ENCODE results near the gene SPATA20. TPM values are rescaled to one million over a fixed set of nuclear protein-coding genes. Genes with fewer than 3 reads are reported as not detected.
A peak's percentile ranks its signal among the peaks of the same experiment; 100 is the strongest.

The SPATA20 gene
- total RNA-seq, 2 experiments from 2014 or later: 7.9 to 8.3 TPM

- Histone ChIP-seq H3K9me3 (ENCODE audit: low read length) (no peaks in the 10 kb centered on the region), H3K36me3 (ENCODE audit: insufficient read depth, low read length) (no peaks in the 10 kb centered on the region)
- POLR2A ChIA-PET: interaction anchor here (0.5 kb wide), 1 partner anchor 207 kb away, joined by 3 read pairs; no protein-coding TSS in a partner anchor
These were observed 3.0 kb downstream of the SPATA20 start for GRCh38 chr17:50549969-50550368.

GRCh38 chr17:50550661-50551432 is 3.9 kb downstream of the SPATA20 start:
- no peak overlapping the region for H3K4me3 ChIP-seq (ENCODE audit: low read depth, low read length, poor library complexity, severe bottlenecking)
- CTCF ChIA-PET (ENCODE audit: unreplicated experiment): interaction anchor here (0.6 kb wide), 1 partner anchor 75 kb away, joined by 3 read pairs; no protein-coding TSS in a partner anchor
- H3K79me2 ChIP-seq (ENCODE audit: insufficient read depth, low read depth, low read length): no peaks in the 10 kb centered on the region
- no peaks in the 10 kb centered on the region for H3K9me2 ChIP-seq (ENCODE audit: insufficient read depth, low read length)
- H3K9me3 ChIP-seq (ENCODE audit: low read length): no peaks in the 10 kb centered on the region
- no peaks in the 10 kb centered on the region for H4K20me1 ChIP-seq (ENCODE audit: insufficient read depth, low read length)
- H2AFZ ChIP-seq (ENCODE audit: low read length): no peak overlapping the region
- BruUV-seq (replicated peaks): no TSS peak
- no peaks in the 10 kb centered on the region for H3K36me3 ChIP-seq (ENCODE audit: insufficient read depth, low read length)
- intact Hi-C loops (cut with micrococcal nuclease; ENCODE audit: unreplicated experiment): no loop called here
- H3K4me2 ChIP-seq (ENCODE audit: low read length): no peak overlapping the region
- no peak overlapping the region for H3K27ac ChIP-seq (ENCODE audit: low read depth, low read length, poor library complexity, severe bottlenecking)
- POLR2A ChIA-PET: interaction anchor here (0.5 kb wide), 1 partner anchor 208 kb away, joined by 3 read pairs; no protein-coding TSS in a partner anchor
- H3K4me1 ChIP-seq (ENCODE audit: insufficient read depth, low read length, poor library complexity, severe bottlenecking): peaks cover 7% of the 10 kb centered on the region
- TF ChIP-seq EZH2phosphoT487 (IDR thresholded peaks at IDR 0.05; ENCODE audit: borderline replicate concordance, low read depth, low read length) (no peak), CTCF (conservative IDR thresholded peaks at IDR 0.05; ENCODE audit: low read length) (peak; percentile 70)
- DNase-seq (ENCODE audit: low spot score): peak; percentile 44

More at GRCh38 chr17:50549969-50550368, 3.0 kb downstream of the SPATA20 start:
- Histone ChIP-seq H2AFZ (ENCODE audit: low read length) (no peak overlapping the region), H3K27ac (ENCODE audit: low read depth, low read length, poor library complexity, severe bottlenecking) (no peak overlapping the region), H3K79me2 (ENCODE audit: insufficient read depth, low read depth, low read length) (no peaks in the 10 kb centered on the region), H3K4me3 (ENCODE audit: low read depth, low read length, poor library complexity, severe bottlenecking) (no peak overlapping the region), H3K4me2 (ENCODE audit: low read length) (no peak overlapping the region), H3K9me2 (ENCODE audit: insufficient read depth, low read length) (no peaks in the 10 kb centered on the region), H3K4me1 (ENCODE audit: insufficient read depth, low read length, poor library complexity, severe bottlenecking) (peaks cover 7% of the 10 kb centered on the region), H4K20me1 (ENCODE audit: insufficient read depth, low read length) (no peaks in the 10 kb centered on the region)
- no peak for DNase-seq (ENCODE audit: low spot score)
- intact Hi-C loops (cut with micrococcal nuclease; ENCODE audit: unreplicated experiment): loop anchor here (10.0 kb wide), 1 partner anchor 215 kb away; the partner anchor contains the start of gene ANKRD40CL
- TF ChIP-seq CTCF (conservative IDR thresholded peaks at IDR 0.05; ENCODE audit: low read length) (no peak), EZH2phosphoT487 (IDR thresholded peaks at IDR 0.05; ENCODE audit: borderline replicate concordance, low read depth, low read length) (no peak)
- CTCF ChIA-PET (ENCODE audit: unreplicated experiment): no interaction called here
- BruUV-seq (replicated peaks): no TSS peak

GRCh38 chr17:50551433-50551815 is 4.5 kb downstream of the SPATA20 start:
- Histone ChIP-seq H4K20me1 (ENCODE audit: insufficient read depth, low read length) (no peaks in the 10 kb centered on the region), H3K4me3 (ENCODE audit: low read depth, low read length, poor library complexity, severe bottlenecking) (no peak overlapping the region), H3K4me1 (ENCODE audit: insufficient read depth, low read length, poor library complexity, severe bottlenecking) (peaks cover 7% of the 10 kb centered on the region), H3K9me3 (ENCODE audit: low read length) (no peaks in the 10 kb centered on the region), H3K4me2 (ENCODE audit: low read length) (no peak overlapping the region), H3K79me2 (ENCODE audit: insufficient read depth, low read depth, low read length) (no peaks in the 10 kb centered on the region), H3K9me2 (ENCODE audit: insufficient read depth, low read length) (no peaks in the 10 kb centered on the region), H2AFZ (ENCODE audit: low read length) (no peak overlapping the region), H3K27ac (ENCODE audit: low read depth, low read length, poor library complexity, severe bottlenecking) (no peak overlapping the region), H3K36me3 (ENCODE audit: insufficient read depth, low read length) (no peaks in the 10 kb centered on the region)
- CTCF ChIA-PET (ENCODE audit: unreplicated experiment): interaction anchor here (0.6 kb wide), 1 partner anchor 75 kb away, joined by 3 read pairs; no protein-coding TSS in a partner anchor
- intact Hi-C loops (cut with micrococcal nuclease; ENCODE audit: unreplicated experiment): no loop called here
- DNase-seq (ENCODE audit: low spot score): no peak
- no peak for TF ChIP-seq EZH2phosphoT487 (IDR thresholded peaks at IDR 0.05; ENCODE audit: borderline replicate concordance, low read depth, low read length)
- no TSS peak for BruUV-seq (replicated peaks)
- POLR2A ChIA-PET: no interaction called here

Data from OCI-LY7 (cell line).